Ecto neural progenitor cell (in vitro differentiated cells): Measurements from ENCODE around the gene ZNF593.

Experiments used
- DNase-seq: peaks from one replicate; pipeline ENCODE4 v3.0.0-alpha.2; 2018; ENCODE audit warnings: low spot score

The ZNF593 gene

GRCh38 chr1:26148887-26149286 is 20.8 kb upstream of the ZNF593 start:
- no peak for DNase-seq

DNA sequence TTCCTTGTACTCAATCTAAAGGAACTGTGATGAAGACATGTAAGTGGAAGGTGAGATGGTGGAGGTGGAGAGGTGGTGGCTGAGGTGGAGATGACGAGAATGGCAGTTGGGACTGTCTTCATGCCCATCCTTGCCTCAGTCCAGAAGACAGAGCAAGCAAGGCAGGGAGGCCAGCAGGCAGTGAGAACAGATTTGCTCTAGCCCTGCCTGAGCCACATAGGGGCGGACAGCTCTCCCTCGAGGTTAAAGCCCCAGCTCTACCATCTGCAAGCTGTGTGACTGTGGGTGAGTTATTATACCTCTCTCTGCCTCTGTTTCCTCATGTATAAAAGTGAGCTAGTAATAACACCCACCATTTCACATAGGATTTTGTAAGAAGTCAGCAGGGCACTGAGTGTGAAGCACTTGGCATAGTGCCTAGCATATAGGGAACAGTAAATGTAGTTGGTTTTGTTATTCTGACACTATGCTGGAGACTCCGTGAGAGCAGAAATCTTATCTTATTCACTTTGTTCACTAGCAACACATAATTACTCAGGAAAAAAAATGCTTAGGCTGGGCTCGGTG is 15.7 kb upstream of the ZNF593 start:
- no peak for DNase-seq

- DNase-seq: peak; percentile 72
These were observed 15.0 kb upstream of the ZNF593 start for GRCh38 chr1:26154750-26155149.

GRCh38 chr1:26155370-26156284 is 14.1 kb upstream of the ZNF593 start:
- no peak for DNase-seq

GRCh38 chr1:26156285-26157038 is 13.2 kb upstream of the ZNF593 start:
- no peak for DNase-seq

DNA sequence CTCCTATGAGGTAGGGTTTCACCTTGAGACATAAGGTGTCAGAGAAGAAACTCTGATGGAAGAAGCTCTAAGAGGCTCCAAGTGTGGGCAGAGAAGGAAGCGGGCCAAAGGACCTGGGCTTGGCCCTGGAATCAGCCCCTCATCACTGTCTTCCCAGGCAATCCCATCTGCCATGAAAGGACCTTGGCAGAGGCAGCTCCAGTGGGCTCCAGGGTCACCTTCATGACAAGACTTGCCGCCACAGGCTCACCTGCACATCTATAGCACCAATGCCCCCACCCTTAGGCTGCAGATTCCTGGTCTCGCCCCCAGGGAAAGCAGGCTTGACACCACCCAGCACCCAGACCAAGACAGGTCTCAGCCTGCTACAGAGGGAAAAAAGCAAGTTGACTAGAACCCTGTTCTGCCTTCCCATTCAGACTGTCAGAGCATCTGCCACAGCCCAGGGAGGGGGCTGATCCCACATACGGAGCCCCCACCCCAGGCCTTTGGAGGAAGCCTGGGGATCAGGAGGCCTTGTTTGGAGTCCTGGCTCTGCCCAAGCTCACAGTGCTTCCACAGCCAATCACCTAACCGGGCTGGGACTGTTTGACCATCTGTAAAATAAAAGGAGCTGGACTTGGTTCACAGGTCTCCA is 11.3 kb upstream of the ZNF593 start:
- no peak for DNase-seq

GRCh38 chr1:26158908-26159742 is 10.6 kb upstream of the ZNF593 start, which contains the start of gene FAM110D:
TSS of gene FAM110D (plus strand) at chr1:26159079. CDS start at chr1:26161292, 2,213 bp downstream.
- no peak for DNase-seq

- no peak for DNase-seq
These were observed 10.0 kb upstream of the ZNF593 start for GRCh38 chr1:26159743-26160039.

DNA sequence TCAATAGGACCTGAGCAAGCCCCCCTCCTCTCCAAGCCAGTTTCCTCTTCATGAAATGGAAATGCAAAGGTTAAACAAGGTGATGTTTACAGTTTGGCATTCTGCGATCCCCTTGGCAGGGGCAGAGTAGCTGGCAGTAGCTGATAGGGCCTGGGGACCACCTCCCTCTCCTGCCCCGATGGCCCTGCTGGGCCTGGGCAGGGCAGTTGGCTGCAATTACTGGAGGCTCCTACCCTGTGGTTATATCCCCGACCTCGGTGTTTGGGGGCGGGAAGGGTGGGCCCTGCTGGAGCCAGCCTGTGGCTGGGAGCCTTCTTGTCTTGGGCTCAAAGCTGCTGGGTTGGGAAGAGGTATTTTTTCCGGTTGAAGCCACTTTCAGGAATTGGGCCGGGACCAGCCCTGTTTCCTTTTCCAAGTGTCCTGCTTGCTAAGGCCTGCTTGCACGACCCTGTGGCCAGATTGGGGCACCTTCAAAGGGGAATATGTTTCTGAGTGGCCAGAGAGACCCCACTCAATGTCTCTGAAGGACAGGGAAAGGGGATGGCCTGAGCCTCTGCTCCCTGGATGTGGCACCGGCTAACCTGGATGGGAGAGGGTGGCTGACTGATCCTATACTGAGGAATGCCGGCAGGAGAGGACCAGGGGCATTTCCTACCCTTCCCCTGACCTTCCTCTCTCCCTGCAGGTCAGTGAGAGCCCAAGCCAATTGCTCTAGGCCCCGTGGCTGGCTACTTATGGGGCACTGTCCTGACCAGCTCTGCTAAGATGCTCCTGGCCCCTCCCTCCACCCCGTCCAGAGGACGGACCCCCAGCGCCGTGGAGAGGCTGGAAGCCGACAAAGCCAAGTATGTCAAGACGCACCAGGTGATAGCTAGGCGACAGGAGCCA is 8.9 kb upstream of the ZNF593 start:
- DNase-seq: no peak

GRCh38 chr1:26161415-26162219 is 8.1 kb upstream of the ZNF593 start:
- peak; percentile 83 for DNase-seq

DNA sequence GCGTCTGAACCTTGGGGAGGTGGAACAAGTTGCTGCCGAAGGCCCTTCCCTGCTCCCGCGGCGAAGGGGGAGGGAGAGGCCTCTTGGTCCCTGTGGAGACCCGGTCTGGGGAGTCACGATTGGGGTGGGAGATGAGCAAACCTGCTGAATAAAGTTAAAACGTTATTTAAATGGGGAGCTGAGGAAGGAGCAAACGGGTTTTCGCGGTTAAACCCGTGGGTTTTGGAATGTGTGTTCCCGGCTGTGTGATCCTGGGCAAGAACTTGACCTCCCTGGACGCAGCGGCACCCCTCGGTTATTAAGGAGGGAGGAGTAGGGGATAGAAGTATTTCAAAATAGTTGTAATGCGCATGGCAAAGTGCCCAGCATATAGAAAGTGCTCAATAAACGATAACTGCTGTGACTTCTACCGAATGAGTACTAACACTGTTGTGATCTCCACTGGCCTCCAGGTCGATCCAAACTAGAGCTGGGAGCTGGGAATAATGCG is 7.4 kb upstream of the ZNF593 start:
- no peak for DNase-seq

DNA sequence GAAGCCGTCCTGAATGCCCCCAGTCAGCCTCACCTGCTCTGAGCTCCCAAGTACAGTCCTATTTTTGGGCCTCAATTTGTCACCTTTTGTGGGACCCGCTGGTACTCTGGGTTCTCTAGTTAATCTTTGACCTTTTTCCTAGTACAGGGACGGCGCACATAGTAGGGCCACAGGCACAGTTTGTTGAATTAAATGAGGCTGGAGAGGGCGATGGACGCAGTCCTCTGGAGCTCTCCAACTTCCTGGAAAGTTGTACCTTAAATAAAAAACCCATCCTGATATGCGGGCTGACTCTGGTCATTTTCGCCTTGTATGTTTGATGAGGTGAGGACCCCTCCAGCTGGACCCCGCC is 6.0 kb upstream of the ZNF593 start:
- no peak for DNase-seq

GRCh38 chr1:26164036-26164860 is 5.5 kb upstream of the ZNF593 start:
- peak; percentile 95 for DNase-seq

- no peak for DNase-seq
These were observed 4.6 kb upstream of the ZNF593 start for GRCh38 chr1:26164861-26165842.

GRCh38 chr1:26166719-26167281 is 2.9 kb upstream of the ZNF593 start:
- no peak for DNase-seq

GRCh38 chr1:26168410-26169197 is 1.1 kb upstream of the ZNF593 start, which contains the start of gene C1orf232:
TSS of gene C1orf232 (minus strand) at chr1:26168963. CDS start at chr1:26168499, 464 bp downstream.
- DNase-seq: peak; percentile 85
